GM12892 (cell line): Measurements from ENCODE around the gene DPYSL3.

Experiments
- POLR2A ChIP-seq: IDR thresholded peaks from 2 replicates; pipeline ENCODE4 v1.6.1; 2011; ENCODE audit warnings: low read depth, low read length, control low read depth
- POLR2AphosphoS5 ChIP-seq: IDR thresholded peaks from 2 replicates; pipeline ENCODE4 v1.6.1; 2011; ENCODE audit warnings: low read depth, low read length, control low read depth

- TF ChIP-seq POLR2A (no peak), POLR2AphosphoS5 (no peak)
These were observed 49.0 kb upstream of the DPYSL3 start for GRCh38 chr5:147558826-147559225.
